ENCODE measurements around the gene ZFPM1.
A peak's percentile ranks its signal among the peaks of the same experiment; 100 is the strongest.

Gene ZFPM1

GRCh38 chr16:88502371-88502770 is 49.3 kb downstream of the ZFPM1 start:
- DNase-seq (ENCODE audit: low spot score) = no peak
- no peak overlapping the region for H3K4me3 ChIP-seq
- H3K27ac ChIP-seq = no peak overlapping the region
- no peak for TF ChIP-seq CTCF (IDR thresholded peaks at IDR 0.05)

GRCh38 chr16:88502776-88503280 is 49.7 kb downstream of the ZFPM1 start:
- TF ChIP-seq CTCF (IDR thresholded peaks at IDR 0.05) = no peak
- DNase-seq (ENCODE audit: low spot score) = no peak
- no peak overlapping the region for H3K27ac ChIP-seq
- no peak overlapping the region for H3K4me3 ChIP-seq

GRCh38 chr16:88503374-88503770 is 50.3 kb downstream of the ZFPM1 start:
- Histone ChIP-seq H3K4me3 (no peak overlapping the region), H3K27ac (no peak overlapping the region)
- no peak for DNase-seq (ENCODE audit: low spot score)
- no peak for TF ChIP-seq CTCF (IDR thresholded peaks at IDR 0.05)

- Histone ChIP-seq H3K27ac (no peak overlapping the region), H3K4me3 (no peak overlapping the region)
- TF ChIP-seq CTCF (IDR thresholded peaks at IDR 0.05) = no peak
- no peak for DNase-seq (ENCODE audit: low spot score)
Measured at GRCh38 chr16:88503771-88504488, 50.9 kb downstream of the ZFPM1 start.

- TF ChIP-seq CTCF (IDR thresholded peaks at IDR 0.05) = no peak
- no peak overlapping the region for H3K27ac ChIP-seq
- no peak overlapping the region for H3K4me3 ChIP-seq
- no peak for DNase-seq (ENCODE audit: low spot score)
Measured at GRCh38 chr16:88504489-88505404, 51.7 kb downstream of the ZFPM1 start.

- TF ChIP-seq CTCF (IDR thresholded peaks at IDR 0.05) = peak; percentile 13
- Histone ChIP-seq H3K4me3 (no peak overlapping the region), H3K27ac (no peak overlapping the region)
- DNase-seq (ENCODE audit: low spot score) = no peak
Measured at GRCh38 chr16:88505405-88506082, 52.5 kb downstream of the ZFPM1 start.

Data from coronary artery (tissue), 2 donors.